Measurements from ENCODE around the gene TIGD1.

Gene TIGD1

DNA sequence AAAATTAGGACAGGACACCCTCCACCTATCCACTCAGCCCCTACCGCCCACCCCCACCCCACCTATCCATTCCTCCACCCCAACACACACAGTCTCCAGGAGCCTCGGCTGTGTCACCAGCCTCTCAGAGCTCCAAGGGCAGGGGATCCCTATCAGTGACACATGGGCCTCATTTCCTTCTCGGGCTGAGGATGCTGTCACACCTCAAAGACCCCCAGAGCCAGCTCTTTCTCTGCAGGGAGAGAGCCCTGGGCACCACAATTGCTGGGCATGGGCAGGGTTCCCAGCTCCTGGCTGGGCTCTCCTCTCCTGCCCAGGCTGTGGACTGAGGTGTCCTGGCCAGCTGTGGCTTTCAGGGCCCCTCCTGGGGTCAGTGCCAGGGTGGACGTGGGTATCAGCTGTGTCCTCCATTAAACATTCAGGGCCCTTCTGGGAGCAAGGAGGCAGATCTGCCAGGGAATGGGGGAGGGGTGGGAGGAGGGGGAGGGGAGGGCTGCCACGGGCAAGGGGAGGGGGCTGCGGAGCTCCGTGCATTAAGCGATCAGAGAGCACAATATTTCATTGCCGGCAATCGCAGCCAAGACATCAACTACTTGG, 48.5 kb downstream of the TIGD1 start:
- DNase-seq (ENCODE audit: low read depth in 2 of 2): no peak

DNA sequence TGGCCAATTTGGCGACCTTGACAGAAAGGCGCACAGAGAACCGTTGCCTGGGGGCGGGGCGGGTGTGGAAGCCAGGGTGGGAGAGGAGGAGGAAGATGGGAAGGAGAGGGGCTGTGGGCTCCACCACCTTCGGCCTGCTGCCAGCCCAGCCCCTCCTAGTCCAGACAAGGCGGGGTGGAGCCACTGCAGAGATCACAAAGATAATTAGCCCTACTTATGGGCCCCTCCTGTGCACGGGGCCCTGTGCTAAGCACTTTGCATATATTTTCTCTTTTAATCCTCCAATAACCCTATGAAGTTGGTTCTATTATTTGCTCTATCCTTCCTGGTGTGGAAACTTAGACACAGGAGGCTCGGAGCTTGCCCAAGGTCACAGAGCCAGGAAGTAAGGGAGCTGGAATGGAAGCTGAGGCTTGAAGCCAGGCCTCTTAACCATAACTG, 49.0 kb downstream of the TIGD1 start:
- no peak for DNase-seq (ENCODE audit: low read depth in 2 of 2)

DNA sequence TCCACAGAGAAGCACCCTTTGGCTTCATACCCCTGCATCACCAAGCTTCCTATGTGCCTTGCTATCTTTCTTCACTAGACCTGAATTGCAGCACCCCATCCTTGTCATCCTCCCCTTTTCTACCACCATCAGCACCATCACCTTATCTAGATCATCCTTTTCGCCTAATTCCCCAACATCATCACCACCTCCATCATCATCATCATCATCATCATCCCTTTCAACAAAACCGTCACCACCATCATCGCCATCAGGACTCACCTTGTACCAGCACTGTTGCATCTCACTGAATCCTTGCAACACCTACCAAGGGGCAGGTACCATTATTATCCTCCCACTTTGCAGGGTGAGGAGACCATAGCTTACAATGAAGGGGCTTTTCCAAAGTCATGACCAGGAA, 51.9 kb downstream of the TIGD1 start:
- DNase-seq (ENCODE audit: low read depth in 2 of 2): no peak

Measured in stimulated activated CD8-positive, alpha-beta memory T cell treated with anti-CD3 and anti-CD28 coated beads, Interleukin-2, amount 100 ng/mL, for 48 hours (primary cell).